Common myeloid progenitor, CD34-positive (primary cell): ENCODE data around the gene METTL21A.

ENCODE experiments used
- CTCF ChIA-PET: fragments of 350-600 bp; sonication (Branson Sonifier 250); formaldehyde crosslinking; loops from one replicate; lab custom pipeline; 2021; ENCODE audit warnings: antibody characterized with exemption; lab: Charles Lee
- POLR2A ChIA-PET: fragments of 350-600 bp; sonication (Branson Sonifier 250); formaldehyde crosslinking; loops from one replicate; lab custom pipeline; 2021; ENCODE audit warnings: antibody characterized with exemption; lab: Charles Lee
- DNase-seq, 3 donors: peaks; one replicate each; pipeline versions ENCODE4 v3.0.0 to v3.0.0-alpha.2; 2013
- H3K27ac ChIP-seq, 2 experiments: 1 replicate in 1 of 2; 2 replicates in 1 of 2; pipeline ENCODE4 v1.7.0; 2013; ENCODE audit warnings: inconsistent platforms in 2 of 2, low read length in 2 of 2, mild to moderate bottlenecking in 2 of 2, low read depth in 1 of 2, moderate library complexity in 1 of 2; ENCODE audit not compliant: severe bottlenecking in 2 of 2, insufficient read depth in 1 of 2, poor library complexity in 1 of 2
- H3K27me3 ChIP-seq, 5 experiments: replicated peaks in 2 of 5; 1 replicate in 3 of 5; 2 replicates in 2 of 5; pipeline versions ENCODE4 v1.6.1 to v1.7.0; 2013; ENCODE audit warnings: low read length in 4 of 5, mild to moderate bottlenecking in 2 of 5, moderate library complexity in 2 of 5, inconsistent platforms in 1 of 5; ENCODE audit not compliant: insufficient read depth in 5 of 5, control insufficient read depth in 4 of 5
- H3K36me3 ChIP-seq, 4 experiments: 1 replicate in 2 of 4; 2 replicates in 2 of 4; pipeline versions ENCODE4 v1.6.1 to v1.7.0; 2013; ENCODE audit warnings: low read length in 3 of 4, control low read depth in 1 of 4, mild to moderate bottlenecking in 1 of 4; ENCODE audit not compliant: control insufficient read depth in 4 of 4, insufficient read depth in 4 of 4
- H3K4me1 ChIP-seq, 4 experiments: 1 replicate in 3 of 4; 2 replicates in 1 of 4; pipeline versions ENCODE4 v1.6.1 to v1.7.1; 2013; ENCODE audit warnings: low read length in 3 of 4, mild to moderate bottlenecking in 3 of 4, control low read depth in 1 of 4, inconsistent platforms in 1 of 4, moderate library complexity in 1 of 4; ENCODE audit not compliant: control insufficient read depth in 4 of 4, insufficient read depth in 4 of 4; ENCODE audit errors: control extremely low read depth in 1 of 4
- H3K4me3 ChIP-seq, 7 experiments: 1 replicate in 4 of 7; 2 replicates in 3 of 7; pipeline versions ENCODE4 v1.5.1 to v1.7.0; 2013; ENCODE audit warnings: mild to moderate bottlenecking in 7 of 7, low read length in 6 of 7, moderate library complexity in 6 of 7, inconsistent platforms in 2 of 7, low read depth in 2 of 7, control low read depth in 1 of 7; ENCODE audit not compliant: insufficient read depth in 4 of 7, control insufficient read depth in 1 of 7; ENCODE audit errors: extremely low read depth in 1 of 7
- H3K9me3 ChIP-seq, 5 experiments: 1 replicate in 4 of 5; 2 replicates in 1 of 5; pipeline versions ENCODE4 v1.6.1 to v1.7.1; 2013; ENCODE audit warnings: low read length in 4 of 5, mild to moderate bottlenecking in 2 of 5, inconsistent platforms in 1 of 5, low read depth in 1 of 5, moderate library complexity in 1 of 5; ENCODE audit not compliant: control insufficient read depth in 4 of 5, insufficient read depth in 2 of 5; ENCODE audit errors: control extremely low read depth in 1 of 5
- WGBS: methylation state at CpG from one replicate; pipeline ENCODE4 v1.1.5; 2013; ENCODE audit not compliant: insufficient coverage; 5-methylcytosine and 5-hydroxymethylcytosine counted together

METTL21A gene

DNA sequence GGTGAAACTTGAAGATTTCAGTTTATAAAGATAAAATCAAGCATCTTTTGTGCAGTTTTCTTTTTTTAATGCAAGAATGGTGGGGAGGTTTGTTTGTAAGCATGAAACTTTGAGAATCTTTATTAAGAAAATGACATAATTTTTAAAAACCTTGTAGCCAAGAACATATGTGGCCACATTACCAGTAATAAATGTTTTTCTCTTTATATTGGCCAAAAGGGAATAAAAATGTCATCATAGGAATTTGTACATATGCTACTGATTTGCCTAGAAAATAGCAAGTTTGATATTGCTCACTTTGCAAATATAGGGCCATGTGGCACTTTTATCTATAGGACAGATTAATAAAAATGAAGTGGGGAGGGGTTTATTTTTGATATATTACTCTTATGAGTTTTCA lies 25.6 kb downstream of the METTL21A start:
- Histone ChIP-seq H3K27ac (no peak overlapping the region), H3K27me3 (no peaks in the 10 kb centered on the region), H3K4me1 (peaks cover 0 to 4% (median 0%) of the 10 kb centered on the region in 4 experiments), H3K9me3 (no peaks in the 10 kb centered on the region), H3K4me3 (no peak overlapping the region), H3K36me3 (peaks cover 4 to 27% (median 10%) of the 10 kb centered on the region in 4 experiments)
- CTCF ChIA-PET, result interaction anchor here (0.7 to 1.6 kb wide), 2 partner anchors 14 to 133 kb away, joined by 3 read pairs; no protein-coding TSS in a partner anchor
- POLR2A ChIA-PET, result no interaction called here
- DNase-seq, result no peak

DNA sequence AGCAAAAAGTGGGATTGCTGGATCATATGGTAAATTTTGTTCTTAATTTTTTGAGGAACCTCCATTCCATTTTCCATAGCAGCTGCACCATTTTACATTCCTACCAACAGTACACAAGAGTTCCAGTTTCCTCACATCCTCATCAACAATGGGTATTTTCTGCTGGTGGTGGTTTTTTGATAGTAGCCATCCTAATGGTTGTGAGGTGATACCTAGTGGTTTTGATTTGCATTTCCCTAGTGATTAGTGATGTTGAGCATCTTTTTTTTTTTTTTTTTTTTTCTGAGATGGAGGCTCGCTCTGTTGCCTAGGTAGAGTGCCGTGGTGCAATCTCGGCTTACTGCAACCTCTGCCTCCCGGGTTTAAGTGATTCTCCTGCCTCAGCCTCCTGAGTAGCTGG lies 30.5 kb downstream of the METTL21A start:
- ChIA-PET POLR2A (no interaction called here), CTCF (no interaction called here)
- no CpG with 5 or more reads among the region's 4 CpGs for WGBS
- DNase-seq, result no peak
- Histone ChIP-seq H3K4me1 (no peaks in the 10 kb centered on the region), H3K9me3 (peaks cover 2 to 13% (median 11%) of the 10 kb centered on the region in 5 experiments), H3K4me3 (no peak overlapping the region), H3K36me3 (peaks cover 19 to 68% (median 28%) of the 10 kb centered on the region in 4 experiments), H3K27ac (no peak overlapping the region), H3K27me3 (no peaks in the 10 kb centered on the region)

DNA sequence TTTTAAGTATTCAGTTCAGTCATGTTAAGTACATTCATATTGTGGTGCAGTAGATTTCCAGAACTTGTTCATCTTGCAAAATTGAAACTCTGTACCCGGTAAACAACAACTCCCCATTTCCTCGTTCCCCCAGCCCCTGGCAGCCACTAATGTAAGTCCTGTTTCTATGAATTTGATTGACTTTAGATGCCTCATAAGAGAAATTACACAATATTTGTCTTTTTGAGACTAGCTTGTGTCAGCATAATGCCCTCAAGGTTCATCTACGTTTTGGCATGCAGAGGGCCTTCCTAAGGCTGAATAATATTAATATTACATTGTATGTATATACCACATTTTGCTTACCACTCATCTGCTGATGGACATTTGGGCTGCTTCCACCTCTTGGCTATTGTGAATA lies 30.9 kb downstream of the METTL21A start:
- Histone ChIP-seq H3K4me1 (no peaks in the 10 kb centered on the region), H3K27ac (no peak overlapping the region), H3K27me3 (no peaks in the 10 kb centered on the region), H3K4me3 (no peak overlapping the region), H3K36me3 (peaks cover 19 to 71% (median 31%) of the 10 kb centered on the region in 4 experiments), H3K9me3 (peaks cover 5 to 14% (median 12%) of the 10 kb centered on the region in 5 experiments)
- WGBS, result no CpG with 5 or more reads among the region's 3 CpGs
- CTCF ChIA-PET, result interaction anchor here (0.7 to 1.1 kb wide), 2 partner anchors 33 to 40 kb away, joined by 3 to 5 read pairs; no protein-coding TSS in a partner anchor
- DNase-seq, result no peak
- POLR2A ChIA-PET, result interaction anchor here (0.6 kb wide), 1 partner anchor 64 kb away, joined by 3 read pairs; no protein-coding TSS in a partner anchor

DNA sequence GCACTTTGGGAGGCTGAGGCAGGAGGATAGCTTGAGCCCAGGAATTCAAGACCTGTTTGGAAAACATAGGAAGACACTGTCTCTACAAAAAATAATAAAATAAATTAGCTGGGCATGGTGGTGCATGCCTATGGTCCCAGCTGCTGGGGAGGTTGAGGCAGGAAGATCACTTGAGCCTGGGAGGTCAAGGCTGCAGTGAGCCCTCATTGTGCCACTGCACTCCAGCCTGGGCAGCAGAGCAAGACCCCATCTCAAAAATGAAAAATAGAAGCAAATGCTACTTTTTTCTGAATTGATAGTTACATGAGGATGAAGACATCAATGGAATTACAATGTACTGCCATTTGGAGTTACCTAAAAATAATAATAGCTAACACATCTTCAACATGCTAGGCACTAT lies 31.9 kb downstream of the METTL21A start:
- ChIA-PET POLR2A (no interaction called here), CTCF (interaction anchor here (0.7 to 1.1 kb wide), 2 partner anchors 34 to 39 kb away, joined by 3 to 5 read pairs; no protein-coding TSS in a partner anchor)
- peaks cover 19 to 80% (median 39%) of the 10 kb centered on the region in 4 experiments for H3K36me3 ChIP-seq
- no peaks in the 10 kb centered on the region for H3K4me1 ChIP-seq
- H3K4me3 ChIP-seq, result no peak overlapping the region
- no peak for DNase-seq
- no peaks in the 10 kb centered on the region for H3K27me3 ChIP-seq
- H3K27ac ChIP-seq, result no peak overlapping the region
- peaks cover 5 to 20% (median 12%) of the 10 kb centered on the region in 5 experiments for H3K9me3 ChIP-seq

GRCh38 chr2:207589143-207589542 lies 36.1 kb downstream of the METTL21A start:
- peak in 1 of 3 donors; percentile 5 for DNase-seq
- Histone ChIP-seq H3K4me3 (no peak overlapping the region), H3K4me1 (no peaks in the 10 kb centered on the region), H3K9me3 (peaks cover 5 to 25% (median 12%) of the 10 kb centered on the region in 5 experiments), H3K36me3 (peaks cover 23 to 92% (median 47%) of the 10 kb centered on the region in 4 experiments), H3K27ac (no peak overlapping the region), H3K27me3 (no peaks in the 10 kb centered on the region)
- ChIA-PET CTCF (no interaction called here), POLR2A (no interaction called here)

DNA sequence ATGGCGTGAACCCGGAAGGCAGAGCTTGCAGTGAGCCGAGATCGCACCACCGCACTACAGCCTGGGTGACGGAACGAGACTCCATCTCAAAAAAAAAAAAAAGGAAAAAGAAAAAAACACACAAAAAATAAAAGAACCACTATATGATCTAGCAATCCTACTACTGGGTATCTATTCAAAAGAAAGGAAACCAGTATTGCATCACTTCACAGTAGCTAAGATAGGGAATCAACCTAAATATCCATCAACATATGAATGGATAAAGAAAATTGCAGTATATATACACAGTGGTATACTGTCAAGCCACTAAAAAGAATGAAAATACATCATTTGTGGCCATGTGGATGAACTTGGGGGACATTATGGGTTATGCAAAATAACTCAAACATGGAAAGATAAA lies 37.9 kb downstream of the METTL21A start:
- no peaks in the 10 kb centered on the region for H3K4me1 ChIP-seq
- no peak overlapping the region for H3K4me3 ChIP-seq
- no peak overlapping the region for H3K27ac ChIP-seq
- H3K9me3 ChIP-seq, result peaks cover 5 to 22% (median 10%) of the 10 kb centered on the region in 5 experiments
- no peaks in the 10 kb centered on the region for H3K27me3 ChIP-seq
- ChIA-PET POLR2A (no interaction called here), CTCF (interaction anchor here (0.6 kb wide), 1 partner anchor 38 kb away, joined by 4 read pairs; the partner anchor contains the start of gene METTL21A)
- no CpG with 5 or more reads among the region's 7 CpGs for WGBS
- DNase-seq, result no peak
- peaks cover 16 to 90% (median 47%) of the 10 kb centered on the region in 4 experiments for H3K36me3 ChIP-seq

GRCh38 chr2:207584952-207585351 lies 40.2 kb downstream of the METTL21A start:
- Histone ChIP-seq H3K4me3 (no peak overlapping the region), H3K36me3 (peaks cover 20 to 86% (median 49%) of the 10 kb centered on the region in 4 experiments), H3K27me3 (no peaks in the 10 kb centered on the region), H3K9me3 (peaks cover 0 to 14% (median 7%) of the 10 kb centered on the region in 5 experiments), H3K4me1 (no peaks in the 10 kb centered on the region), H3K27ac (no peak overlapping the region)
- 100% methylated on average over 4 of the region's 4 CpGs for WGBS
- no peak for DNase-seq
- ChIA-PET CTCF (no interaction called here), POLR2A (interaction anchor here (0.6 kb wide), 1 partner anchor 78 kb away, joined by 4 read pairs; no protein-coding TSS in a partner anchor)
